AG09309 (cell line): ENCODE measurements around the gene RIN1.
"Not testable (repeated sequence)": the region's sequence is repeated elsewhere in the genome, so short reads cannot be mapped to it uniquely, and the experiment has no call there.

Experiments used
- DNase-seq: peaks from one replicate; pipeline ENCODE4 v3.0.0-alpha.2; 2010; ENCODE audit warnings: low read depth
- H3K4me3 ChIP-seq: 2 replicates; pipeline ENCODE4 v1.5.1; 2011; ENCODE audit warnings: mild to moderate bottlenecking, low read depth, low read length, moderate library complexity; ENCODE audit not compliant: control insufficient read depth
- TF ChIP-seq, protein P1 (sequence below): IDR thresholded peaks from 2 replicates; pipeline ENCODE4 v1.5.1; 2011; ENCODE audit warnings: mild to moderate bottlenecking, low read depth, low read length, inconsistent platforms; ENCODE audit not compliant: insufficient read depth, control insufficient read depth; ENCODE audit errors: missing control alignments

Gene RIN1

DNA sequence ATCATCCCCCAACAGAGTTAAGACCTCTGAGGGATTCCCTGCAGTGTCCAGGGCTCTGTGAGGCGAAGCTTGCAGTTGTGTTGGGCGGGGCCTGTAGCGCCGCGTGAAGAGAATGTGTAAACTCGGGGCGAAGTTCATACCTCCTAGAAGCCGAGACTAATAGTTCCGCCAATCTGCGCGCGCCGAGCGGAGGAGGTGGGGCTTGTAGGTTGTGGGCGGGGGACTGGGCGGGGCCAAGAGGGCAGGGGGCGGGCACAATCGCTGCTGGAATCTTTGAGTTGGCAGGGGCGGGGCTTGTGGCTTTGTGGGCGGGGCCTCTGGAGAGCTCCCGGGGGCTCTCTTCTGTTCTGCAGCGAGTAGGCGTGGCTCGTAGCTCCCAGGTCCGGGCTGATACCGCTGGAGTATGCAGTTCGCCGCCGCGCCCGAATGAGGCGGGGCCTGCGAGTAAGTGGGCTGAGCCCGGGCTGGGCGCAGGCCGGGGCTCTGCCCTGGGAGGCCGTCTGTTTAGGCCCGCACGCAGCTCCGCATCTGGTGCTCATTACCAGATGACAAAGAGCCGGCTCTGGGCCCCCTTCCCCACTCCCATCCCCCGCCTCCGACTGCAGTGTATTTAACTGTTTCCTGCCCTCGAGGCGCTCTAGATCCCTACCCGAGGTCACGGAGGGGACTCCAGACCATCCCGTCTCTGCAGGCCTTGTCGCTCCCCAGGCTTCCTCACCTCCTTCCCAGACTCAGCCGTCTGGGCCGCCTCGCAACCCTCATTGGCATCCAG is 23.5 kb downstream of the RIN1 start:
- peak; percentile 98 for DNase-seq
- peak overlapping the region; percentile 74 for H3K4me3 ChIP-seq
- TF ChIP-seq, protein P1, sequence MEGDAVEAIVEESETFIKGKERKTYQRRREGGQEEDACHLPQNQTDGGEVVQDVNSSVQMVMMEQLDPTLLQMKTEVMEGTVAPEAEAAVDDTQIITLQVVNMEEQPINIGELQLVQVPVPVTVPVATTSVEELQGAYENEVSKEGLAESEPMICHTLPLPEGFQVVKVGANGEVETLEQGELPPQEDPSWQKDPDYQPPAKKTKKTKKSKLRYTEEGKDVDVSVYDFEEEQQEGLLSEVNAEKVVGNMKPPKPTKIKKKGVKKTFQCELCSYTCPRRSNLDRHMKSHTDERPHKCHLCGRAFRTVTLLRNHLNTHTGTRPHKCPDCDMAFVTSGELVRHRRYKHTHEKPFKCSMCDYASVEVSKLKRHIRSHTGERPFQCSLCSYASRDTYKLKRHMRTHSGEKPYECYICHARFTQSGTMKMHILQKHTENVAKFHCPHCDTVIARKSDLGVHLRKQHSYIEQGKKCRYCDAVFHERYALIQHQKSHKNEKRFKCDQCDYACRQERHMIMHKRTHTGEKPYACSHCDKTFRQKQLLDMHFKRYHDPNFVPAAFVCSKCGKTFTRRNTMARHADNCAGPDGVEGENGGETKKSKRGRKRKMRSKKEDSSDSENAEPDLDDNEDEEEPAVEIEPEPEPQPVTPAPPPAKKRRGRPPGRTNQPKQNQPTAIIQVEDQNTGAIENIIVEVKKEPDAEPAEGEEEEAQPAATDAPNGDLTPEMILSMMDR: no peak

DNA sequence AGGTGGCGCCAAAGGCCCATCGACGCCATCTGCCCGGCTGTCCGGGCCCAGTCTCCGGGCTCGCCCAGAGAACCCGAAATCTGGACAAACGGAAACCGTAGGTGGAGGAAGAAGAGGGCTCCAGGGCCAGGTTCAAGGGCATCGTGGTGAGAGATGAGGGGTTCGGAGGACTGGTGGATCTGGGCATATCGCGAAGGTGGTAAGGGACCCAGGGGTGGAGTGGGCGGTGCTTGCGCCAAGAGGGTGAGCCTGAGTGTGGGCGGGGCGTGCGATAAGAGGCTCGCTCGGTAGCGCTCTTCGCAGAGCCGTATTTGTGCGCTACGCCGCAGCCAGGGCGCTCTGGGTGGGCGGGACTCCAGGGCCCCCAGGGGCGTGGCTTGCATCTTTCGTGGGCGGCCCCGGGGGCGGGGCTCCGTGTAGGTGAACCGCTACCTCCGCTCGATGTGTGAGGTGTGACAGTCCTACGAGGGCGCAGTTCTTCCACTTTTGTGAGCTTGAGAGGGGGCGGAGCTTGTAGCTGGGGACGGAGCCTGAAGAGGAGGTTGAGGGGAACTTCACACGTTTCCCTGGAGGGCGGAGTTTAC is 24.2 kb downstream of the RIN1 start:
- peak overlapping the region; percentile 68 for H3K4me3 ChIP-seq
- DNase-seq: no peak
- TF ChIP-seq, protein P1: peak; percentile 94

DNA sequence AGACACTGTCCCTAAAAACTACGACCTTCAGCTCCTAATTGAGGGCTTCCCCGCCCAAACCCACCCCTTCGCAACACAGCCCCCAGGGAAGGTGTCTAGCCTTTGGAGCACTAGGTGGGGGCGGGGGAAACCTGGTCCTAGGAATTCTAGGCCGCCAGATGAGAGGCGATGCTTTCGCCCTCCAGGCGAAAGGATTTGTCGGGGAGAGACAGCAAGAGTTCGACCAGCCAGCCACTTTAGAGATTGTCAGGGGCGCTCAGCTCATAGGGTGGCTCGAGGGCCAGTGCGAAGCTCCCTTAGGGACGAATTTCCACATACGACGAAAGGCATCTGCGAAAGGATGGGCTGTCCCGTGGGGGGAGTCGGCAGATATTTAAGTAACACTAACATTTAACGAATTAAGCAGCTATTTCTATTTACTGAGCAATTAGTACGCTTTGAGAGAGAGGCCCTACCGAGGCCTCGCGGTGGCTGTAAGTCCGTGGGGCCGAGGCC is 24.7 kb downstream of the RIN1 start:
- TF ChIP-seq, protein P1: no peak
- H3K4me3 ChIP-seq: peak overlapping the region; percentile 68
- DNase-seq: no peak

DNA sequence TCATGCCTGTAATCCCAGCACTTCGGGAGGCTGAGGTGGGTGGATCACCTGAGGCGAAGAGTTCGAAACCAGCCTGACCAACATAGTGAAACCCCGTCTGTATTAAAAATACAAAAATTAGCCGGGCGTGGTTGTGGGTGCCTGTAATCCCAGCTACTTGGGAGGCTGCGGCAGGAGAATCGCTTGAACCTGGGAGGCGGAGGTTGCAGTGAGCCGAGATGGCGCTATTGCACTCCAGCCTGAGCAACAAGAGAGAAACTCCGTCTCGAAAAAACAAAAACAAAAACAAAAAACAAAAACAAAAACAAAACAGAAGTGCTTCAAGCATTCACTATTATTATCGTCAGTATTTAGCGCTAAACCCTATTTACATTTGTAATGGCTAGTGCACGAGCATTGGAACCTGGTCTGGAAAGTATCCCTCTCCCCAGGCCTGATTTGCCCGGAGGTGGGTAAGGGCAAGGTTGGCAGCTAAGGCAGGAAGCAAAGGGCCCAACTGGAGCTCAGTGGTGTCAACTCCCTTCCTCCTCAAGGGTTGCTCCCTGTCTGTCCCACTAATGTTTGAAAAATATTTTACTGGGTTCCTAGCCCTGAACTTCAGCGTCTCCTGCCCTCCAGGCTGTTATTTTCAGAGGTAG is 25.3 kb downstream of the RIN1 start:
- not testable (repeated sequence) for H3K4me3 ChIP-seq, DNase-seq

DNA sequence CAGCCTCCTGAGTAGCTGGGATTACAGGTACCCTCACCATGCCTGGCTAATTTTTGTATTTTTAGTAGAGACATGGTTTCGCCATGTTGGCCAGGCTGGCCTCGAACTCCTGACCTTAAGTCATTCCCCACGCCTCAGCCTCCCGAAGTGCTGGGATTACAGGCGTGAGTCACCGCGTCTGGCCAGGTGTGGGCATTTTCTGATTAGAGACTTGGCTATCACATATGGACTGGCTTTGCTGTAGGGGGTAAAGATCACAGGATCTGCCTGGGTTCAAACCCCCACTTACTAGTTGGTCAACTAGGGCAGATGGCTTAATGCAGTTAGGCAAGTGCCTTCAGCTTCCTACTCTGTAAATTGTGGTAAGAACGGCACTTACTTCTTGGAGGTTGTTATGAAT is 25.9 kb downstream of the RIN1 start:
- H3K4me3 ChIP-seq: no peak overlapping the region
- DNase-seq: no peak
- TF ChIP-seq, protein P1: no peak

DNA sequence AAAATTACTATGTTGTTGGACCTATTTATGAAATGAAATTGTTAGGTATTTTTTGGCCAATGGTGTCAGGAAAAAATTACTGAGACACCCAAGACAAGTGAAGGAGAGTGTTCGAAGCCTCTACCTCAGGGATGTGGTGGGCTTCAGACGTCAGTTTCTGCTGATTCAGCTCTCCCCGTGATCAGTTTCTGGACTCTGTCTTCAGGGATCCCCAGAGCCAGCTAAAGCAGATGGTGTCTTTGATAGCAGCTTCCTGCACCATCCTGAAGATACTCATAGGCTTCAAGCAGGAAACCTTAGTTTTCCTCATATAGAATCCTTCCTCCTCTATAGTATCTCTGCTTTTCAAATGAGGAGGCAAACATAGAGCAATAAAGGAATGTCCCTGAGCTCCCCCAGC is 26.8 kb downstream of the RIN1 start:
- TF ChIP-seq, protein P1: no peak
- no peak overlapping the region for H3K4me3 ChIP-seq
- DNase-seq: no peak

DNA sequence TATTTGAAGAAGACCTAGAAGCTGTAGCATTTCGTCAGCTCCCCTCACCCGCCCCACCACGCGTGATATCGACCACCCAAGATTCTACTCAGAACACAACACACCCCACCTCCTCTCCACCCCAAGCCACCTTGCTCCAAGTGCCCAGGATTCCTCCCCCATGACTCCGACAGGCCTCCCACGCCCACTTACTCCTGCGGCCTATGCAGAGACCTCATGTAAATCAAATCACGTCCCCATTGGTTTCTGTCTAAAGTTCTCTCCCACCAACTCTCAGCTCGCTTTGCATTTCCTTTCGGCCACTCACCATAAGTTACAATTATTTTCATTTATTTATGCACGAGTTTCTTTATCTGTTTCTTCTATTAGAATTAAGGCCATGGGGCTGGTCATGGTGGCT is 33.6 kb downstream of the RIN1 start:
- no peak for DNase-seq
- TF ChIP-seq, protein P1: no peak
- no peak overlapping the region for H3K4me3 ChIP-seq
